DND-41 (cell line): ENCODE data around the gene COL13A1.

Source experiments
- CTCF ChIP-seq: IDR thresholded peaks from 2 replicates; pipeline ENCODE4 v1.5.1; 2012; ENCODE audit warnings: borderline replicate concordance, low read length, moderate library complexity, mild to moderate bottlenecking; ENCODE audit not compliant: poor library complexity, severe bottlenecking; ENCODE audit errors: extremely low read depth
- EZH2 ChIP-seq: IDR thresholded peaks from 3 replicates; pipeline ENCODE4 v1.6.1; 2012; ENCODE audit warnings: borderline replicate concordance, low read depth, mild to moderate bottlenecking, moderate library complexity, low read length, inconsistent platforms; ENCODE audit not compliant: severe bottlenecking

- TF ChIP-seq CTCF (no peak), EZH2 (no peak)
Observed at GRCh38 chr10:69894156-69894555, 92.5 kb downstream of the COL13A1 start.
